Osteoblast (primary cell): ENCODE data around the gene LZTS2. TPM values are rescaled to one million over a fixed set of nuclear protein-coding genes. Genes with fewer than 3 reads are reported as not detected.

Source experiments
- DNase-seq: peaks from one replicate; pipeline ENCODE4 v3.0.0; 2011; ENCODE audit warnings: low spot score, mixed read lengths; ENCODE audit not compliant: insufficient read length; ENCODE audit errors: missing footprints
- H2AFZ ChIP-seq: 2 replicates; pipeline ENCODE4 v1.6.0; 2011; ENCODE audit warnings: mild to moderate bottlenecking, low read length
- H3K27ac ChIP-seq: 2 replicates; pipeline ENCODE4 v1.5.1; 2011; ENCODE audit warnings: mild to moderate bottlenecking, low read depth, low read length, moderate library complexity
- H3K27me3 ChIP-seq: 2 replicates; pipeline ENCODE4 v1.6.0; 2012; ENCODE audit warnings: mild to moderate bottlenecking, control low read depth, inconsistent platforms, low read length, moderate library complexity; ENCODE audit not compliant: insufficient read depth
- H3K36me3 ChIP-seq: 2 replicates; pipeline ENCODE4 v1.5.1; 2011; ENCODE audit warnings: mild to moderate bottlenecking, low read length, control low read depth, moderate library complexity; ENCODE audit not compliant: insufficient read depth
- H3K4me1 ChIP-seq: 2 replicates; pipeline ENCODE4 v1.5.1; 2011; ENCODE audit warnings: mild to moderate bottlenecking, low read length, control low read depth, moderate library complexity; ENCODE audit not compliant: insufficient read depth
- H3K4me2 ChIP-seq: 2 replicates; pipeline ENCODE4 v1.6.0; 2011; ENCODE audit warnings: mild to moderate bottlenecking, low read length; ENCODE audit not compliant: insufficient read depth
- H3K4me3 ChIP-seq: fragments of 200-600 bp; sonication (generic); 3 replicates; pipeline ENCODE4 v1.5.1; 2012; ENCODE audit warnings: mild to moderate bottlenecking, low read length, inconsistent platforms; ENCODE audit not compliant: insufficient read depth
- H3K79me2 ChIP-seq: 2 replicates; pipeline ENCODE4 v1.6.0; 2012; ENCODE audit warnings: mild to moderate bottlenecking, low read length, control low read depth, inconsistent platforms; ENCODE audit not compliant: insufficient read depth
- H3K9me3 ChIP-seq: 2 replicates; pipeline ENCODE4 v1.5.1; 2011; ENCODE audit warnings: low read depth, low read length, control low read depth
- H4K20me1 ChIP-seq: 2 replicates; pipeline ENCODE4 v1.6.0; 2012; ENCODE audit warnings: mild to moderate bottlenecking, low read length, control low read depth; ENCODE audit not compliant: insufficient read depth
- CTCF ChIP-seq: IDR thresholded peaks from 2 replicates; pipeline ENCODE4 v1.5.1; 2011; ENCODE audit warnings: mild to moderate bottlenecking, low read depth, low read length, moderate library complexity; ENCODE audit errors: extremely low read depth
- total RNA-seq: library from RNA; depleted of rRNA; stranded (reverse); fragments of >200 nt; gene quantifications from 2 replicates; pipeline ENCODE4 v1.2.3, GENCODE V29; 2012

Gene LZTS2
- total RNA-seq, 1 donor = 127 TPM

GRCh38 chr10:101018118-101018599, 18.6 kb downstream of the LZTS2 start:
- peak; percentile 61 for DNase-seq
- H3K4me1 ChIP-seq = peaks cover 18% of the 10 kb centered on the region
- no peaks in the 10 kb centered on the region for H3K36me3 ChIP-seq

GRCh38 chr10:101018600-101019439, 19.2 kb downstream of the LZTS2 start:
- peak overlapping the region; percentile 71 for H2AFZ ChIP-seq

More at GRCh38 chr10:101018118-101018599, 18.6 kb downstream of the LZTS2 start:
- no peaks in the 10 kb centered on the region for H3K9me3 ChIP-seq
- no peaks in the 10 kb centered on the region for H3K27me3 ChIP-seq
- no peak for TF ChIP-seq CTCF
- H3K27ac ChIP-seq = no peak overlapping the region
- no peak overlapping the region for H3K4me3 ChIP-seq
- no peaks in the 10 kb centered on the region for H4K20me1 ChIP-seq
- no peak overlapping the region for H3K4me2 ChIP-seq
- no peaks in the 10 kb centered on the region for H3K79me2 ChIP-seq
- H2AFZ ChIP-seq = no peak overlapping the region

GRCh38 chr10:101019440-101019703, 19.8 kb downstream of the LZTS2 start:
- H4K20me1 ChIP-seq = no peaks in the 10 kb centered on the region
- H2AFZ ChIP-seq = peak overlapping the region; percentile 71
- no peaks in the 10 kb centered on the region for H3K9me3 ChIP-seq
- no peak overlapping the region for H3K4me3 ChIP-seq
- no peak for TF ChIP-seq CTCF
- no peak overlapping the region for H3K27ac ChIP-seq
- peaks cover 9% of the 10 kb centered on the region for H3K4me1 ChIP-seq
- no peaks in the 10 kb centered on the region for H3K27me3 ChIP-seq
- H3K36me3 ChIP-seq = no peaks in the 10 kb centered on the region
- peak overlapping the region; percentile 65 for H3K4me2 ChIP-seq
- no peaks in the 10 kb centered on the region for H3K79me2 ChIP-seq
- no peak for DNase-seq

More at GRCh38 chr10:101018600-101019439, 19.2 kb downstream of the LZTS2 start:
- Histone ChIP-seq H3K27ac (no peak overlapping the region), H3K4me3 (no peak overlapping the region), H3K4me2 (peak overlapping the region; percentile 65), H3K9me3 (no peaks in the 10 kb centered on the region), H3K79me2 (no peaks in the 10 kb centered on the region), H3K4me1 (peaks cover 13% of the 10 kb centered on the region), H3K27me3 (no peaks in the 10 kb centered on the region), H4K20me1 (no peaks in the 10 kb centered on the region), H3K36me3 (no peaks in the 10 kb centered on the region)
- peak; percentile 99 for DNase-seq
- peak; percentile 76 for TF ChIP-seq CTCF

- no peak overlapping the region for H2AFZ ChIP-seq
- no peaks in the 10 kb centered on the region for H3K79me2 ChIP-seq
- H3K9me3 ChIP-seq = no peaks in the 10 kb centered on the region
- H3K4me3 ChIP-seq = no peak overlapping the region
- H3K27me3 ChIP-seq = no peaks in the 10 kb centered on the region
- peak; percentile 38 for DNase-seq
- H4K20me1 ChIP-seq = no peaks in the 10 kb centered on the region
- H3K4me2 ChIP-seq = no peak overlapping the region
- no peak for TF ChIP-seq CTCF
- peaks cover under 1% of the 10 kb centered on the region for H3K4me1 ChIP-seq
- H3K27ac ChIP-seq = no peak overlapping the region
- no peaks in the 10 kb centered on the region for H3K36me3 ChIP-seq
These were observed 20.9 kb downstream of the LZTS2 start for GRCh38 chr10:101020427-101021075.
